HEK293 (cell line): ENCODE results near the gene MCM3AP.

Experiments used
- EGR2 ChIP-seq: fragments of 450-650 bp; formaldehyde crosslinking; IDR thresholded peaks from 2 replicates; pipeline ENCODE4 v1.5.1; 2016; ENCODE audit warnings: low read depth, missing biosample characterization, missing genetic modification characterization
- KLF1 ChIP-seq: fragments of 450-650 bp; formaldehyde crosslinking; IDR thresholded peaks from 2 replicates; pipeline ENCODE4 v1.5.1; 2016; ENCODE audit warnings: missing biosample characterization, missing genetic modification characterization
- PATZ1 ChIP-seq: fragments of 450-650 bp; formaldehyde crosslinking; IDR thresholded peaks from 2 replicates; pipeline ENCODE4 v1.5.1; 2016; ENCODE audit warnings: missing biosample characterization, missing genetic modification characterization
- PRDM10 ChIP-seq: fragments of 450-650 bp; formaldehyde crosslinking; IDR thresholded peaks from 2 replicates; pipeline ENCODE4 v1.5.1; 2016; ENCODE audit warnings: missing biosample characterization, missing genetic modification characterization
- WT1 ChIP-seq: fragments of 450-650 bp; formaldehyde crosslinking; IDR thresholded peaks from 2 replicates; pipeline ENCODE4 v1.5.1; 2016; ENCODE audit warnings: missing biosample characterization, missing genetic modification characterization
- ZNF140 ChIP-seq: fragments of 450-650 bp; formaldehyde crosslinking; IDR thresholded peaks from 2 replicates; pipeline ENCODE4 v1.5.1; 2016; ENCODE audit warnings: missing biosample characterization, missing genetic modification characterization
- ZNF202 ChIP-seq: fragments of 450-650 bp; formaldehyde crosslinking; IDR thresholded peaks from 2 replicates; pipeline ENCODE4 v1.5.1; 2016; ENCODE audit warnings: missing biosample characterization, missing genetic modification characterization, borderline replicate concordance
- ZNF302 ChIP-seq: fragments of 450-650 bp; formaldehyde crosslinking; IDR thresholded peaks from 2 replicates; pipeline ENCODE4 v1.5.1; 2016; ENCODE audit warnings: missing biosample characterization, missing genetic modification characterization, low read depth
- ZNF398 ChIP-seq: fragments of 450-650 bp; formaldehyde crosslinking; IDR thresholded peaks from 2 replicates; pipeline ENCODE4 v1.5.1; 2017; ENCODE audit warnings: missing biosample characterization, missing genetic modification characterization
- ZNF514 ChIP-seq: fragments of 450-650 bp; formaldehyde crosslinking; IDR thresholded peaks from 2 replicates; pipeline ENCODE4 v1.5.1; 2016; ENCODE audit warnings: missing biosample characterization, missing genetic modification characterization
- ZNF544 ChIP-seq: fragments of 450-650 bp; formaldehyde crosslinking; IDR thresholded peaks from 2 replicates; pipeline ENCODE4 v1.5.0; 2017; ENCODE audit warnings: missing biosample characterization, missing genetic modification characterization
- ZNF555 ChIP-seq: fragments of 450-650 bp; formaldehyde crosslinking; conservative IDR thresholded peaks from 2 replicates; pipeline ENCODE4 v1.5.1; 2017; ENCODE audit warnings: missing biosample characterization, mild to moderate bottlenecking, missing genetic modification characterization, inconsistent platforms
- ZNF596 ChIP-seq: fragments of 450-650 bp; IDR thresholded peaks from 2 replicates; pipeline ENCODE4 v1.5.0; 2018; ENCODE audit warnings: missing biosample characterization, mild to moderate bottlenecking, missing genetic modification characterization, moderate library complexity
- ZNF639 ChIP-seq: fragments of 450-650 bp; formaldehyde crosslinking; IDR thresholded peaks from 2 replicates; pipeline ENCODE4 v1.5.1; 2016; ENCODE audit warnings: missing biosample characterization, missing genetic modification characterization
- ZNF692 ChIP-seq: fragments of 450-650 bp; formaldehyde crosslinking; IDR thresholded peaks from 2 replicates; pipeline ENCODE4 v1.5.1; 2016; ENCODE audit warnings: missing biosample characterization, missing genetic modification characterization
- ZNF701 ChIP-seq: fragments of 450-650 bp; formaldehyde crosslinking; IDR thresholded peaks from 2 replicates; pipeline ENCODE4 v1.5.1; 2016; ENCODE audit warnings: missing biosample characterization, missing genetic modification characterization
- TF ChIP-seq, protein P1 (sequence below): fragments of 450-650 bp; formaldehyde crosslinking; IDR thresholded peaks from 2 replicates; pipeline ENCODE4 v1.5.1; 2016; ENCODE audit warnings: missing biosample characterization, missing genetic modification characterization, low read depth
- TF ChIP-seq, protein P2 (sequence below): fragments of 450-650 bp; formaldehyde crosslinking; IDR thresholded peaks from 2 replicates; pipeline ENCODE4 v1.5.1; 2016; ENCODE audit warnings: missing biosample characterization, missing genetic modification characterization
- TF ChIP-seq, protein P3 (sequence below): fragments of 450-650 bp; formaldehyde crosslinking; IDR thresholded peaks from 2 replicates; pipeline ENCODE4 v1.5.1; 2016; ENCODE audit warnings: missing biosample characterization, missing genetic modification characterization

The MCM3AP gene

DNA sequence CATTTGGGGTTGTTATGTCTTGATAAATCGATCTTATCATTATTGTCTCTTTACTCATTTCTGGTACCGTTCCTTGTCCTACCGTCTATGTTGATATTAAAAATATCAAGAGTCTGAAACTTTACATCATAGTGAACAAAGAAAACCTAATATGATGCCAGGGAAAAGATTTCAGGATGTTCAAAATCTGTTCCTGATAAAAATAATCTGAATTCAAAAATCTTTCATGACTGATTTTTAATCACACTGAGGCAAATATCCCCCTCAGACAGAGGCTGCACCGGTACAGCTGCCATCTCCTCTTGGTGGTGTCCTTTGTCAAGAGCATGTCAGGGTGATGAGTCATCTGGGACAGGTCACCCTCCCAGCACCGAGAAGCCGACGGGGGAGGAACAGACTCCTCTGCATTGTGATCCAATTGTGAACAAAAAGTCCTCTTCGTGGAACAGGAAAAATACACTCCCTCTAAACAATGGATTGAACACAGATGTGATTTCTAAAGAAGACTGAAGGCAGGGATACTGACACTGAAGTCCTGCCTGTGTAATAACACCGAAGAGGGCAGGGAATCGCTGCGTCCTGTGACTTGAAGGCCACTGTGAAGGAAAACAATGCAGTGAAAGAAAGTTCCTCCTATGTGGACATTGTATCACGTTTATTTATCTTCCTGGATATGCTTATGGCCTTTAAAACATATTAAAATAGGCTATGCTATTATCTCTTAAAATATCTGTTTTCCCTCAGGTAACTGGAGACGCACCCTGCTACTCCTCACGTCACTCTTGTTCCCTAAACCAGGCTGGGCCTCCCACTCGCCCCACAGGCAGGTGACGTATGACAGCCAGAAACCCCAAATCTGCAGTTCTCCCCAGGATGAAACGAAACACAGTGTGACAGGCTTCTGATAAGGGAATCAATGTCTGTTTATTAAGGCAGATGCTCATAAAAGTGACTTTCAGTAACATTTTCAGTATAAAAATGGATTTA lies 96.9 kb downstream of the MCM3AP start (continued):
- TF ChIP-seq, protein P1, sequence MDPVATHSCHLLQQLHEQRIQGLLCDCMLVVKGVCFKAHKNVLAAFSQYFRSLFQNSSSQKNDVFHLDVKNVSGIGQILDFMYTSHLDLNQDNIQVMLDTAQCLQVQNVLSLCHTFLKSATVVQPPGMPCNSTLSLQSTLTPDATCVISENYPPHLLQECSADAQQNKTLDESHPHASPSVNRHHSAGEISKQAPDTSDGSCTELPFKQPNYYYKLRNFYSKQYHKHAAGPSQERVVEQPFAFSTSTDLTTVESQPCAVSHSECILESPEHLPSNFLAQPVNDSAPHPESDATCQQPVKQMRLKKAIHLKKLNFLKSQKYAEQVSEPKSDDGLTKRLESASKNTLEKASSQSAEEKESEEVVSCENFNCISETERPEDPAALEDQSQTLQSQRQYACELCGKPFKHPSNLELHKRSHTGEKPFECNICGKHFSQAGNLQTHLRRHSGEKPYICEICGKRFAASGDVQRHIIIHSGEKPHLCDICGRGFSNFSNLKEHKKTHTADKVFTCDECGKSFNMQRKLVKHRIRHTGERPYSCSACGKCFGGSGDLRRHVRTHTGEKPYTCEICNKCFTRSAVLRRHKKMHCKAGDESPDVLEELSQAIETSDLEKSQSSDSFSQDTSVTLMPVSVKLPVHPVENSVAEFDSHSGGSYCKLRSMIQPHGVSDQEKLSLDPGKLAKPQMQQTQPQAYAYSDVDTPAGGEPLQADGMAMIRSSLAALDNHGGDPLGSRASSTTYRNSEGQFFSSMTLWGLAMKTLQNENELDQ (tag by site-specific recombination), result no peak
- TF ChIP-seq PATZ1 (peak; percentile 57), ZNF140 (tag by site-specific recombination) (no peak), ZNF202 (tag by site-specific recombination) (no peak), ZNF639 (tag by site-specific recombination) (0 out of 2 replicates have a peak, but pooled peaks have one; percentile 27), KLF1 (tag by site-specific recombination) (no peak), ZNF514 (no peak), WT1 (peak; percentile 52; the same call in 1 of the 2 replicates), ZNF692 (tag by site-specific recombination) (no peak), ZNF555 (no peak), ZNF544 (tag by site-specific recombination) (no peak), EGR2 (tag by site-specific recombination) (peak; percentile 61; the same call in 1 of the 2 replicates), PRDM10 (tag by site-specific recombination) (peak; percentile 83), ZNF701 (tag by site-specific recombination) (no peak), ZNF398 (tag by site-specific recombination) (no peak), ZNF302 (tag by site-specific recombination) (no peak), ZNF596 (tag by site-specific recombination) (no peak)
- TF ChIP-seq, protein P2, sequence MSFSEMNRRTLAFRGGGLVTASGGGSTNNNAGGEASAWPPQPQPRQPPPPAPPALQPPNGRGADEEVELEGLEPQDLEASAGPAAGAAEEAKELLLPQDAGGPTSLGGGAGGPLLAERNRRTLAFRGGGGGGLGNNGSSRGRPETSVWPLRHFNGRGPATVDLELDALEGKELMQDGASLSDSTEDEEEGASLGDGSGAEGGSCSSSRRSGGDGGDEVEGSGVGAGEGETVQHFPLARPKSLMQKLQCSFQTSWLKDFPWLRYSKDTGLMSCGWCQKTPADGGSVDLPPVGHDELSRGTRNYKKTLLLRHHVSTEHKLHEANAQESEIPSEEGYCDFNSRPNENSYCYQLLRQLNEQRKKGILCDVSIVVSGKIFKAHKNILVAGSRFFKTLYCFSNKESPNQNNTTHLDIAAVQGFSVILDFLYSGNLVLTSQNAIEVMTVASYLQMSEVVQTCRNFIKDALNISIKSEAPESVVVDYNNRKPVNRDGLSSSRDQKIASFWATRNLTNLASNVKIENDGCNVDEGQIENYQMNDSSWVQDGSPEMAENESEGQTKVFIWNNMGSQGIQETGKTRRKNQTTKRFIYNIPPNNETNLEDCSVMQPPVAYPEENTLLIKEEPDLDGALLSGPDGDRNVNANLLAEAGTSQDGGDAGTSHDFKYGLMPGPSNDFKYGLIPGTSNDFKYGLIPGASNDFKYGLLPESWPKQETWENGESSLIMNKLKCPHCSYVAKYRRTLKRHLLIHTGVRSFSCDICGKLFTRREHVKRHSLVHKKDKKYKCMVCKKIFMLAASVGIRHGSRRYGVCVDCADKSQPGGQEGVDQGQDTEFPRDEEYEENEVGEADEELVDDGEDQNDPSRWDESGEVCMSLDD (tag by site-specific recombination), result no peak
- TF ChIP-seq, protein P3, sequence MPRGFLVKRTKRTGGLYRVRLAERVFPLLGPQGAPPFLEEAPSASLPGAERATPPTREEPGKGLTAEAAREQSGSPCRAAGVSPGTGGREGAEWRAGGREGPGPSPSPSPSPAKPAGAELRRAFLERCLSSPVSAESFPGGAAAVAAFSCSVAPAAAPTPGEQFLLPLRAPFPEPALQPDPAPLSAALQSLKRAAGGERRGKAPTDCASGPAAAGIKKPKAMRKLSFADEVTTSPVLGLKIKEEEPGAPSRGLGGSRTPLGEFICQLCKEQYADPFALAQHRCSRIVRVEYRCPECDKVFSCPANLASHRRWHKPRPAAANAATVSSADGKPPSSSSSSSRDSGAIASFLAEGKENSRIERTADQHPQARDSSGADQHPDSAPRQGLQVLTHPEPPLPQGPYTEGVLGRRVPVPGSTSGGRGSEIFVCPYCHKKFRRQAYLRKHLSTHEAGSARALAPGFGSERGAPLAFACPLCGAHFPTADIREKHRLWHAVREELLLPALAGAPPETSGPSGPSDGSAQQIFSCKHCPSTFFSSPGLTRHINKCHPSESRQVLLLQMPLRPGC, result no peak
